ENCODE measurements around the gene C16orf89. TPM values are rescaled to one million over a fixed set of nuclear protein-coding genes. Genes with fewer than 3 reads are reported as not detected.

Gene C16orf89
- total RNA-seq, 1 donor from 2014 or later = 198 TPM

DNA sequence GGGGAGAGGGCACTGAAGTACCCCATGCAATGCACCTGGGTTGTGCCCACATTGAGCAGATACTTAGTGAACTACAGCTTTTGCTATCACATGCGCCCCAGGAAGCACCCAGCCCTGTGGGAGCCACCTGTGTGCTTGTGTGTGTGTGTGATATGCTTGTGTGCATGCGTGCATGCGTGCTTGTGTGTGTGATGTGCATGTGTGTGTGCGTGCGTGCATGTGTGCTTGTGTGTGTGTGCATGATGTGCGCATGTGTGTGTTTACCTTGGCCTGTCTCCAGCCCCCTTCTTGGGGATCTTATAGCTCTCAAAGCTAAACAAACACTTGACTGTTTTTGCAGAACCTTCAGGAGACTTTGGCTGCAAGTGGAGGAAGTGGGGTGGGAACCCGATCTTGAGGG, 841 bp downstream of the C16orf89 start:
- intact Hi-C loops (cut with DNase I) = no loop called here
- H3K4me1 ChIP-seq = peaks cover 7% of the 10 kb centered on the region
- peak overlapping the region; percentile 50 for H3K4me3 ChIP-seq
- ATAC-seq (peak; percentile 82 to 84), DNase-seq (peak; percentile 82)
- no peaks in the 10 kb centered on the region for H3K27me3 ChIP-seq (ENCODE audit: low read depth)
- H3K9me3 ChIP-seq = no peaks in the 10 kb centered on the region
- H3K36me3 ChIP-seq = peaks cover 15% of the 10 kb centered on the region
- no peak overlapping the region for H3K27ac ChIP-seq
- TF ChIP-seq, protein P1, sequence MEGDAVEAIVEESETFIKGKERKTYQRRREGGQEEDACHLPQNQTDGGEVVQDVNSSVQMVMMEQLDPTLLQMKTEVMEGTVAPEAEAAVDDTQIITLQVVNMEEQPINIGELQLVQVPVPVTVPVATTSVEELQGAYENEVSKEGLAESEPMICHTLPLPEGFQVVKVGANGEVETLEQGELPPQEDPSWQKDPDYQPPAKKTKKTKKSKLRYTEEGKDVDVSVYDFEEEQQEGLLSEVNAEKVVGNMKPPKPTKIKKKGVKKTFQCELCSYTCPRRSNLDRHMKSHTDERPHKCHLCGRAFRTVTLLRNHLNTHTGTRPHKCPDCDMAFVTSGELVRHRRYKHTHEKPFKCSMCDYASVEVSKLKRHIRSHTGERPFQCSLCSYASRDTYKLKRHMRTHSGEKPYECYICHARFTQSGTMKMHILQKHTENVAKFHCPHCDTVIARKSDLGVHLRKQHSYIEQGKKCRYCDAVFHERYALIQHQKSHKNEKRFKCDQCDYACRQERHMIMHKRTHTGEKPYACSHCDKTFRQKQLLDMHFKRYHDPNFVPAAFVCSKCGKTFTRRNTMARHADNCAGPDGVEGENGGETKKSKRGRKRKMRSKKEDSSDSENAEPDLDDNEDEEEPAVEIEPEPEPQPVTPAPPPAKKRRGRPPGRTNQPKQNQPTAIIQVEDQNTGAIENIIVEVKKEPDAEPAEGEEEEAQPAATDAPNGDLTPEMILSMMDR (IDR thresholded peaks at IDR 0.05) = no peak

GRCh38 chr16:5062790-5063765, 2.7 kb downstream of the C16orf89 start:
- no peak overlapping the region for H3K27ac ChIP-seq
- no peak for DNase-seq
- TF ChIP-seq, protein P1 (IDR thresholded peaks at IDR 0.05) = no peak
- H3K4me1 ChIP-seq = peaks cover 7% of the 10 kb centered on the region
- intact Hi-C loops (cut with DNase I) = no loop called here
- no peaks in the 10 kb centered on the region for H3K27me3 ChIP-seq (ENCODE audit: low read depth)
- peaks cover 22% of the 10 kb centered on the region for H3K36me3 ChIP-seq
- H3K9me3 ChIP-seq = no peaks in the 10 kb centered on the region
- no peak overlapping the region for H3K4me3 ChIP-seq
- ATAC-seq = no peak

GRCh38 chr16:5062051-5062450, 3.7 kb downstream of the C16orf89 start:
- H3K27me3 ChIP-seq (ENCODE audit: low read depth) = no peaks in the 10 kb centered on the region
- no peak overlapping the region for H3K4me3 ChIP-seq
- DNase-seq = no peak
- TF ChIP-seq, protein P1 (IDR thresholded peaks at IDR 0.05) = no peak
- peaks cover 7% of the 10 kb centered on the region for H3K4me1 ChIP-seq
- no peaks in the 10 kb centered on the region for H3K9me3 ChIP-seq
- intact Hi-C loops (cut with DNase I) = no loop called here
- no peak for ATAC-seq
- H3K27ac ChIP-seq = no peak overlapping the region
- peaks cover 30% of the 10 kb centered on the region for H3K36me3 ChIP-seq

DNA sequence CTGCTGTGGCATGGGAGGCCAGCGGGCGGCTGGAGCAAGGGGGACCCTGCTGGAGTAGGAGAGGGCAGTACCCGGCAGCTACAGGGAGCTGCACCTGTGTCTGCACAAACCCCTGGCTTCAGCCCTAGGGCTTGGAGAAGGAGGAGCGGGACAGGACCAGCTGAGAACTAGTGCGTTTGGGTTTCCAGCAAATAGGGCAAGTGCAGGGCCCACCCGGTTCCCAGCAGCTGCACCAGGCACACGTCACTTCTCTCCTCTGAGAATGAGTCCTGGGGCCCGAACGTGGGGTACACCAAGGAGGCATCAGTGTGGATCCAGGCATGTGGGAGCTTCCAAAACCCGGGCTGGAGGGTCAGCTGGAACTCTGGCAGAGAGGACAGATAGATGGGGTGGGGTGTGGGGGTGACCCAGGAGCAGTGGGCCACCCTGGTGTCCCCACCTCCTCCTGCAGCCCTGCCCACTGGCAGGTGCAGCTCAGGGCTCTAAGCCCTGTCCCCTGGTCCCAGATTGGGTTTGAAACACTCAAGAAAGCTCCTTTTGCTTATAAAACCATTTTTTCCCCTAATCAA, 5.6 kb downstream of the C16orf89 start:
- Histone ChIP-seq H3K36me3 (peaks cover 37% of the 10 kb centered on the region), H3K27me3 (ENCODE audit: low read depth) (no peaks in the 10 kb centered on the region), H3K4me1 (no peaks in the 10 kb centered on the region), H3K4me3 (no peak overlapping the region), H3K27ac (no peak overlapping the region), H3K9me3 (no peaks in the 10 kb centered on the region)
- ATAC-seq (no peak), DNase-seq (no peak)
- intact Hi-C loops (cut with DNase I) = no loop called here
- TF ChIP-seq, protein P1 (IDR thresholded peaks at IDR 0.05) = no peak

- TF ChIP-seq, protein P1 (IDR thresholded peaks at IDR 0.05) = no peak
- no peak overlapping the region for H3K27ac ChIP-seq
- H3K36me3 ChIP-seq = peaks cover 43% of the 10 kb centered on the region
- no peak for ATAC-seq
- no peak overlapping the region for H3K4me3 ChIP-seq
- intact Hi-C loops (cut with DNase I) = no loop called here
- DNase-seq = no peak
- H3K4me1 ChIP-seq = no peaks in the 10 kb centered on the region
- H3K9me3 ChIP-seq = no peaks in the 10 kb centered on the region
- no peaks in the 10 kb centered on the region for H3K27me3 ChIP-seq (ENCODE audit: low read depth)
Measured at GRCh38 chr16:5059386-5060072, 6.2 kb downstream of the C16orf89 start.

Data from lower lobe of right lung (tissue), 2 donors.